Progenitor cell of endocrine pancreas (in vitro differentiated cells): ENCODE results near the gene PADI3. TPM values are rescaled to one million over a fixed set of nuclear protein-coding genes. Genes with fewer than 3 reads are reported as not detected.
"Not testable (repeated sequence)": the region's sequence is repeated elsewhere in the genome, so short reads cannot be mapped to it uniquely, and the experiment has no call there.

Experiments
- DNase-seq: peaks from one replicate; pipeline ENCODE4 v3.0.0; 2021; ENCODE audit warnings: low spot score; ENCODE audit not compliant: unreplicated experiment
- H3K27ac Mint-ChIP-seq: 2 replicates; pipeline ENCODE4 v1.8.0; 2021; ENCODE audit warnings: mild to moderate bottlenecking, moderate library complexity, mixed read lengths
- H3K27me3 Mint-ChIP-seq: 2 replicates; pipeline ENCODE4 v1.8.0; 2021; ENCODE audit warnings: mixed read lengths
- H3K36me3 Mint-ChIP-seq: 2 replicates; pipeline ENCODE4 v1.8.0; 2022; ENCODE audit warnings: mixed read lengths; ENCODE audit not compliant: insufficient read depth
- H3K4me1 Mint-ChIP-seq: 2 replicates; pipeline ENCODE4 v1.8.0; 2021; ENCODE audit warnings: low read depth, mixed read lengths
- H3K4me3 Mint-ChIP-seq: 2 replicates; pipeline ENCODE4 v1.8.0; 2021; ENCODE audit warnings: low read depth, mild to moderate bottlenecking, moderate library complexity, mixed read lengths
- H3K9me3 Mint-ChIP-seq: 2 replicates; pipeline ENCODE4 v1.8.0; 2021; ENCODE audit warnings: low read depth, mixed read lengths
- CTCF ChIP-seq: fragments of 200-600 bp; sonication (generic); IDR thresholded peaks from one replicate; pipeline ENCODE4 v1.5.0; 2021; ENCODE audit warnings: antibody characterized with exemption, mild to moderate bottlenecking; ENCODE audit not compliant: unreplicated experiment
- total RNA-seq: library from RNA; stranded (reverse); gene quantifications from 2 replicates; pipeline ENCODE4 v1.2.1, GENCODE V29; 2021

PADI3 gene
- total RNA-seq, 1 donor from 2014 or later: not detected

GRCh38 chr1:17318262-17318661, 69.4 kb downstream of the PADI3 start:
- no peak overlapping the region for H3K27ac Mint-ChIP-seq
- peaks cover 1% of the 10 kb centered on the region for H3K4me1 Mint-ChIP-seq
- no peak overlapping the region for H3K4me3 Mint-ChIP-seq

GRCh38 chr1:17319561-17320350, 70.9 kb downstream of the PADI3 start:
- H3K4me3 Mint-ChIP-seq: no peak overlapping the region
- H3K36me3 Mint-ChIP-seq: no peaks in the 10 kb centered on the region
- no peak for TF ChIP-seq CTCF

More at GRCh38 chr1:17318262-17318661, 69.4 kb downstream of the PADI3 start:
- Mint-ChIP-seq H3K27me3 (peaks cover 8% of the 10 kb centered on the region), H3K36me3 (no peaks in the 10 kb centered on the region), H3K9me3 (no peaks in the 10 kb centered on the region)
- TF ChIP-seq CTCF: no peak
- no peak for DNase-seq

GRCh38 chr1:17321857-17322390, 73.0 kb downstream of the PADI3 start:
- H3K27ac Mint-ChIP-seq, H3K4me3 Mint-ChIP-seq, H3K9me3 Mint-ChIP-seq, H3K36me3 Mint-ChIP-seq, H3K4me1 Mint-ChIP-seq, H3K27me3 Mint-ChIP-seq, DNase-seq: not testable (repeated sequence)

More at GRCh38 chr1:17319561-17320350, 70.9 kb downstream of the PADI3 start:
- no peak for DNase-seq
- H3K27ac Mint-ChIP-seq: no peak overlapping the region
- H3K27me3 Mint-ChIP-seq: peaks cover 5% of the 10 kb centered on the region
- peaks cover 1% of the 10 kb centered on the region for H3K4me1 Mint-ChIP-seq
- H3K9me3 Mint-ChIP-seq: no peaks in the 10 kb centered on the region

GRCh38 chr1:17328855-17329254, 80.0 kb downstream of the PADI3 start:
- no peak overlapping the region for H3K27ac Mint-ChIP-seq
- H3K4me1 Mint-ChIP-seq: no peaks in the 10 kb centered on the region
- H3K4me3 Mint-ChIP-seq: no peak overlapping the region
- H3K27me3 Mint-ChIP-seq: peaks cover 25% of the 10 kb centered on the region
- DNase-seq: no peak
- TF ChIP-seq CTCF: no peak
- H3K9me3 Mint-ChIP-seq: peaks cover 7% of the 10 kb centered on the region
- H3K36me3 Mint-ChIP-seq: no peaks in the 10 kb centered on the region

- peaks cover 26% of the 10 kb centered on the region for H3K27me3 Mint-ChIP-seq
- no peak overlapping the region for H3K4me3 Mint-ChIP-seq
- H3K36me3 Mint-ChIP-seq: no peaks in the 10 kb centered on the region
- H3K27ac Mint-ChIP-seq: no peak overlapping the region
- DNase-seq: no peak
- TF ChIP-seq CTCF: no peak
- no peaks in the 10 kb centered on the region for H3K4me1 Mint-ChIP-seq
- peaks cover 7% of the 10 kb centered on the region for H3K9me3 Mint-ChIP-seq
These were observed 80.7 kb downstream of the PADI3 start for GRCh38 chr1:17329610-17330009.

GRCh38 chr1:17330856-17331255, 82.0 kb downstream of the PADI3 start:
- H3K9me3 Mint-ChIP-seq: peaks cover 7% of the 10 kb centered on the region
- no peaks in the 10 kb centered on the region for H3K4me1 Mint-ChIP-seq
- no peak overlapping the region for H3K27ac Mint-ChIP-seq
- TF ChIP-seq CTCF: no peak
- DNase-seq: no peak
- peaks cover 31% of the 10 kb centered on the region for H3K27me3 Mint-ChIP-seq
- H3K4me3 Mint-ChIP-seq: no peak overlapping the region
- no peaks in the 10 kb centered on the region for H3K36me3 Mint-ChIP-seq
